ENCODE results near the gene UCK2. TPM values are rescaled to one million over a fixed set of nuclear protein-coding genes. Genes with fewer than 3 reads are reported as not detected.

UCK2 gene
- total and polyA plus RNA-seq, 9 of the 15 experiments (the other 6 are each of a cell fraction or from before 2014, with no cell fraction given), result 71.6 to 145 (median 95.8) TPM

DNA sequence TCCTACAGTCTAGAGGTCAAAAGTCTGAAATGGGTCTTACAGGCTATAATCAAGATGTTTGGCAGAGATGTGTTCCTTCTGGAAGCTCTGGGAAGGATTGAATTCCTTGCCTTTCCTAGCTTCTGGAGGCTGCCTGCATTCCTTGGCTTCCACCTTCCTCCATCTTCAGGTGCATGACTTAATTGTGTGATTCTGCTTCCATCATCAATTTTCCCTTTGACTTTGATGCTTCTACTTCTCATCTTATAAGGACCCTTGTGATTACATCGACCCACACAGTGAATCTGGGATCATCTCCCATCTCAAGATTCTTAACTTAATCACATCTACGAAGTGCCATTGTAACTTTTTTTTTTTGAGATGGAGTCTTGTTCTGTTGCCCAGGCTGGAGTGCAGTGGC is 111.4 kb downstream of the UCK2 start:
- no peak overlapping the region for H3K27ac ChIP-seq (ENCODE audit: extremely low read depth, low read depth, low read length)
- H3K4me1 ChIP-seq (replicated peaks in 1 of 2; ENCODE audit: control insufficient read depth in 2 of 2, insufficient read depth in 2 of 2, low read length in 2 of 2), result peaks cover 0 to 4% of the 10 kb centered on the region in 2 experiments; a peak in 1 of 5 replicates
- in situ Hi-C loops (cut with MboI), result no loop called here
- FAIRE-seq, result no peak
- no peak for DNase-seq (ENCODE audit: extremely low read depth in 1 of 4, low spot score in 3 of 4)
- no peak overlapping the region for H2AFZ ChIP-seq (ENCODE audit: low read depth, low read length)
- no peak overlapping the region for H3K4me2 ChIP-seq (ENCODE audit: insufficient read depth, low read length)
- 5% methylated on average over 2 of the region's 2 CpGs for WGBS (ENCODE audit: insufficient coverage, low coverage, missing lambda C conversion rate)
- POLR2A ChIA-PET, result no interaction called here
- H3K9me3 ChIP-seq (replicated peaks; ENCODE audit: control insufficient read depth, insufficient read depth, low read depth, low read length), result no peaks in the 10 kb centered on the region
- peaks cover 50 to 60% of the 10 kb centered on the region in 2 experiments for H3K27me3 ChIP-seq (ENCODE audit: control insufficient read depth in 2 of 2, insufficient read depth in 2 of 2, low read length in 2 of 2)
- H3K36me3 ChIP-seq (ENCODE audit: control insufficient read depth, insufficient read depth, low read length), result no peaks in the 10 kb centered on the region
- peaks cover 3% of the 10 kb centered on the region for H3K9me1 ChIP-seq (ENCODE audit: control insufficient read depth, insufficient read depth, low read length)
- no peak overlapping the region for H3K9ac ChIP-seq (ENCODE audit: insufficient read depth in 1 of 2, low read depth in 2 of 2, low read length in 2 of 2)
- CTCF ChIA-PET (ENCODE audit: low intra/inter-chr PET ratio), result no interaction called here
- BruUV-seq (replicated peaks), result no TSS peak
- intact Hi-C loops (cut with micrococcal nuclease), result no loop called here
- ATAC-seq, result no peak
- no peaks in the 10 kb centered on the region for H4K20me1 ChIP-seq (replicated peaks; ENCODE audit: control insufficient read depth, insufficient read depth, low read length)
- H3K79me2 ChIP-seq (ENCODE audit: control insufficient read depth, insufficient read depth, low read length), result no peaks in the 10 kb centered on the region
- no peak overlapping the region for H3K4me3 ChIP-seq
- TF ChIP-seq MAFF (IDR thresholded peaks at IDR 0.05; ENCODE audit: low read length) (peak; percentile 55), SRSF9 (IDR thresholded peaks at IDR 0.05; ENCODE audit: borderline replicate concordance, low read depth, low read length) (no peak), EZH2 (IDR thresholded peaks at IDR 0.05; ENCODE audit: borderline replicate concordance, low read depth, low read length) (no peak), JUNB (CRISPR knock-in tag; conservative IDR thresholded peaks at IDR 0.05) (no peak), IFI16 (CRISPR knock-in tag; IDR thresholded peaks at IDR 0.05) (no peak), MAFG (tag; conservative IDR thresholded peaks at IDR 0.05) (peak; percentile 19; the same call in 1 of the 2 replicates), MAFK (IDR thresholded peaks at IDR 0.05; ENCODE audit: low read length) (peak; percentile 18; the same call in 1 of the 2 replicates), ETV6 (IDR thresholded peaks at IDR 0.05; ENCODE audit: borderline replicate concordance in 1 of 2, low read depth in 2 of 2, low read length in 1 of 2) (no peak), ETV6 (CRISPR knock-in tag; IDR thresholded peaks at IDR 0.05; ENCODE audit: borderline replicate concordance) (no peak), ZNF316 (IDR thresholded peaks at IDR 0.05) (peak; percentile 67), KDM1A (IDR thresholded peaks at IDR 0.05) (no peak), ZNF184 (CRISPR knock-in tag; IDR thresholded peaks at IDR 0.05) (no peak), TFAM (CRISPR knock-in tag; conservative IDR thresholded peaks at IDR 0.05) (no peak)
- TF ChIP-seq, protein P1, sequence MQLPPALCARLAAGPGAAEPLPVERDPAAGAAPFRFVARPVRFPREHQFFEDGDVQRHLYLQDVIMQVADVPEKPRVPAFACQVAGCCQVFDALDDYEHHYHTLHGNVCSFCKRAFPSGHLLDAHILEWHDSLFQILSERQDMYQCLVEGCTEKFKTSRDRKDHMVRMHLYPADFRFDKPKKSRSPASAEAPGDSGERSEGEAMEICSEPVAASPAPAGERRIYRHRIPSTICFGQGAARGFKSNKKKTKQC (CRISPR knock-in tag; IDR thresholded peaks at IDR 0.05), result no peak
- TF ChIP-seq, protein P2, sequence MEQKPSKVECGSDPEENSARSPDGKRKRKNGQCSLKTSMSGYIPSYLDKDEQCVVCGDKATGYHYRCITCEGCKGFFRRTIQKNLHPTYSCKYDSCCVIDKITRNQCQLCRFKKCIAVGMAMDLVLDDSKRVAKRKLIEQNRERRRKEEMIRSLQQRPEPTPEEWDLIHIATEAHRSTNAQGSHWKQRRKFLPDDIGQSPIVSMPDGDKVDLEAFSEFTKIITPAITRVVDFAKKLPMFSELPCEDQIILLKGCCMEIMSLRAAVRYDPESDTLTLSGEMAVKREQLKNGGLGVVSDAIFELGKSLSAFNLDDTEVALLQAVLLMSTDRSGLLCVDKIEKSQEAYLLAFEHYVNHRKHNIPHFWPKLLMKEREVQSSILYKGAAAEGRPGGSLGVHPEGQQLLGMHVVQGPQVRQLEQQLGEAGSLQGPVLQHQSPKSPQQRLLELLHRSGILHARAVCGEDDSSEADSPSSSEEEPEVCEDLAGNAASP (IDR thresholded peaks at IDR 0.05), result no peak
- TF ChIP-seq, protein P3, sequence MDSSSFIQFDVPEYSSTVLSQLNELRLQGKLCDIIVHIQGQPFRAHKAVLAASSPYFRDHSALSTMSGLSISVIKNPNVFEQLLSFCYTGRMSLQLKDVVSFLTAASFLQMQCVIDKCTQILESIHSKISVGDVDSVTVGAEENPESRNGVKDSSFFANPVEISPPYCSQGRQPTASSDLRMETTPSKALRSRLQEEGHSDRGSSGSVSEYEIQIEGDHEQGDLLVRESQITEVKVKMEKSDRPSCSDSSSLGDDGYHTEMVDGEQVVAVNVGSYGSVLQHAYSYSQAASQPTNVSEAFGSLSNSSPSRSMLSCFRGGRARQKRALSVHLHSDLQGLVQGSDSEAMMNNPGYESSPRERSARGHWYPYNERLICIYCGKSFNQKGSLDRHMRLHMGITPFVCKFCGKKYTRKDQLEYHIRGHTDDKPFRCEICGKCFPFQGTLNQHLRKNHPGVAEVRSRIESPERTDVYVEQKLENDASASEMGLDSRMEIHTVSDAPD (CRISPR knock-in tag; IDR thresholded peaks at IDR 0.05), result no peak
- TF ChIP-seq, protein P4, sequence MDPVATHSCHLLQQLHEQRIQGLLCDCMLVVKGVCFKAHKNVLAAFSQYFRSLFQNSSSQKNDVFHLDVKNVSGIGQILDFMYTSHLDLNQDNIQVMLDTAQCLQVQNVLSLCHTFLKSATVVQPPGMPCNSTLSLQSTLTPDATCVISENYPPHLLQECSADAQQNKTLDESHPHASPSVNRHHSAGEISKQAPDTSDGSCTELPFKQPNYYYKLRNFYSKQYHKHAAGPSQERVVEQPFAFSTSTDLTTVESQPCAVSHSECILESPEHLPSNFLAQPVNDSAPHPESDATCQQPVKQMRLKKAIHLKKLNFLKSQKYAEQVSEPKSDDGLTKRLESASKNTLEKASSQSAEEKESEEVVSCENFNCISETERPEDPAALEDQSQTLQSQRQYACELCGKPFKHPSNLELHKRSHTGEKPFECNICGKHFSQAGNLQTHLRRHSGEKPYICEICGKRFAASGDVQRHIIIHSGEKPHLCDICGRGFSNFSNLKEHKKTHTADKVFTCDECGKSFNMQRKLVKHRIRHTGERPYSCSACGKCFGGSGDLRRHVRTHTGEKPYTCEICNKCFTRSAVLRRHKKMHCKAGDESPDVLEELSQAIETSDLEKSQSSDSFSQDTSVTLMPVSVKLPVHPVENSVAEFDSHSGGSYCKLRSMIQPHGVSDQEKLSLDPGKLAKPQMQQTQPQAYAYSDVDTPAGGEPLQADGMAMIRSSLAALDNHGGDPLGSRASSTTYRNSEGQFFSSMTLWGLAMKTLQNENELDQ (CRISPR knock-in tag; IDR thresholded peaks at IDR 0.05; ENCODE audit: borderline replicate concordance), result no peak
- TF ChIP-seq, protein P5, sequence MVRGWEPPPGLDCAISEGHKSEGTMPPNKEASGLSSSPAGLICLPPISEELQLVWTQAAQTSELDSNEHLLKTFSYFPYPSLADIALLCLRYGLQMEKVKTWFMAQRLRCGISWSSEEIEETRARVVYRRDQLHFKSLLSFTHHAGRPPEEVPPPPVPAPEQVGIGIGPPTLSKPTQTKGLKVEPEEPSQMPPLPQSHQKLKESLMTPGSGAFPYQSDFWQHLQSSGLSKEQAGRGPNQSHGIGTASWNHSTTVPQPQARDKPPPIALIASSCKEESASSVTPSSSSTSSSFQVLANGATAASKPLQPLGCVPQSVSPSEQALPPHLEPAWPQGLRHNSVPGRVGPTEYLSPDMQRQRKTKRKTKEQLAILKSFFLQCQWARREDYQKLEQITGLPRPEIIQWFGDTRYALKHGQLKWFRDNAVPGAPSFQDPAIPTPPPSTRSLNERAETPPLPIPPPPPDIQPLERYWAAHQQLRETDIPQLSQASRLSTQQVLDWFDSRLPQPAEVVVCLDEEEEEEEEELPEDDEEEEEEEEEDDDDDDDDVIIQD (CRISPR knock-in tag; IDR thresholded peaks at IDR 0.05), result no peak

Data from K562 (cell line).